Measurements from ENCODE around the gene ACTR1B.
A peak's percentile ranks its signal among the peaks of the same experiment; 100 is the strongest.

The ACTR1B gene

GRCh38 chr2:97697252-97698235 lies 33.7 kb upstream of the ACTR1B start:
- TF ChIP-seq REST (IDR thresholded peaks at IDR 0.05; ENCODE audit: low read depth) (no peak), RAD21 (IDR thresholded peaks at IDR 0.05; ENCODE audit: low read depth) (peak; percentile 99), ZBTB7A (IDR thresholded peaks at IDR 0.05; ENCODE audit: low read depth) (no peak), TAF1 (IDR thresholded peaks at IDR 0.05; ENCODE audit: low read depth) (no peak), MAX (IDR thresholded peaks at IDR 0.05) (no peak), EGR1 (IDR thresholded peaks at IDR 0.05) (no peak), YY1 (IDR thresholded peaks at IDR 0.05; ENCODE audit: low read depth) (0 out of 2 replicates have a peak, but pooled peaks have one; percentile 64), CEBPB (IDR thresholded peaks at IDR 0.05) (no peak), NFIC (IDR thresholded peaks at IDR 0.05) (no peak), TCF12 (IDR thresholded peaks at IDR 0.05; ENCODE audit: low read depth) (no peak), TEAD4 (IDR thresholded peaks at IDR 0.05) (no peak), CREB1 (IDR thresholded peaks at IDR 0.05; ENCODE audit: low read depth) (no peak)

GRCh38 chr2:97695744-97696143 lies 31.9 kb upstream of the ACTR1B start:
- no peak for TF ChIP-seq EP300 (IDR thresholded peaks at IDR 0.05; ENCODE audit: borderline replicate concordance)
- TF ChIP-seq CEBPB (IDR thresholded peaks at IDR 0.05): peak; percentile 24; the same call in 1 of the 2 replicates

- TF ChIP-seq NFIC (IDR thresholded peaks at IDR 0.05) (0 out of 2 replicates have a peak, but pooled peaks have one; percentile 22), TAF1 (IDR thresholded peaks at IDR 0.05; ENCODE audit: low read depth) (no peak), TEAD4 (IDR thresholded peaks at IDR 0.05) (peak; percentile 41; the same call in 1 of the 2 replicates), YY1 (IDR thresholded peaks at IDR 0.05; ENCODE audit: low read depth) (no peak)
Observed at GRCh38 chr2:97693476-97693875, 29.6 kb upstream of the ACTR1B start.

GRCh38 chr2:97691166-97691565 lies 27.3 kb upstream of the ACTR1B start:
- TF ChIP-seq USF1 (IDR thresholded peaks at IDR 0.05): no peak
- TF ChIP-seq TEAD4 (IDR thresholded peaks at IDR 0.05): peak; percentile 71

GRCh38 chr2:97688062-97688827 lies 24.4 kb upstream of the ACTR1B start:
- TF ChIP-seq EGR1 (IDR thresholded peaks at IDR 0.05) (no peak), CREB1 (IDR thresholded peaks at IDR 0.05; ENCODE audit: low read depth) (no peak)

GRCh38 chr2:97678298-97678697 lies 14.5 kb upstream of the ACTR1B start:
- TF ChIP-seq EP300 (IDR thresholded peaks at IDR 0.05; ENCODE audit: borderline replicate concordance) (no peak), YY1 (IDR thresholded peaks at IDR 0.05; ENCODE audit: low read depth) (no peak), USF1 (IDR thresholded peaks at IDR 0.05) (no peak), TAF1 (IDR thresholded peaks at IDR 0.05; ENCODE audit: low read depth) (no peak), ZBTB7A (IDR thresholded peaks at IDR 0.05; ENCODE audit: low read depth) (no peak), FOXM1 (IDR thresholded peaks at IDR 0.05; ENCODE audit: borderline replicate concordance, low read depth) (no peak), TCF12 (IDR thresholded peaks at IDR 0.05; ENCODE audit: low read depth) (no peak), TEAD4 (IDR thresholded peaks at IDR 0.05) (no peak), MAX (IDR thresholded peaks at IDR 0.05) (no peak), RAD21 (IDR thresholded peaks at IDR 0.05; ENCODE audit: low read depth) (no peak), CEBPB (IDR thresholded peaks at IDR 0.05) (no peak)

GRCh38 chr2:97677480-97677879 lies 13.6 kb upstream of the ACTR1B start:
- TF ChIP-seq ZBTB7A (IDR thresholded peaks at IDR 0.05; ENCODE audit: low read depth) (no peak), CEBPB (IDR thresholded peaks at IDR 0.05) (no peak), CREB1 (IDR thresholded peaks at IDR 0.05; ENCODE audit: low read depth) (no peak), USF1 (IDR thresholded peaks at IDR 0.05) (no peak), MAX (IDR thresholded peaks at IDR 0.05) (no peak)

Data from Ishikawa (cell line).